Esophagus squamous epithelium (tissue), 4 donors: ENCODE measurements around the gene RRP15.

Experiments used
- CTCF ChIP-seq, 6 experiments: fragments of 450-650 bp in 4 of 6; fragments of 200-600 bp in 2 of 6; sonication (generic) in 2 of 6; IDR thresholded peaks; one replicate each; pipeline ENCODE4 v1.5.1; 2016 to 2019; ENCODE audit warnings: antibody characterized with exemption in 6 of 6, mild to moderate bottlenecking in 4 of 6, moderate library complexity in 4 of 6
- POLR2A ChIP-seq, 4 donors: fragments of 450-650 bp; IDR thresholded peaks; one replicate each; pipeline ENCODE4 v1.6.1; 2017; ENCODE audit warnings: antibody characterized with exemption in 4 of 4, mild to moderate bottlenecking in 4 of 4, moderate library complexity in 3 of 4

GRCh38 chr1:218371927-218372672 lies 87.0 kb downstream of the RRP15 start:
- TF ChIP-seq CTCF (IDR thresholded peaks at IDR 0.05) (no peak), POLR2A (IDR thresholded peaks at IDR 0.05) (no peak)
